Measurements from ENCODE around the gene MRFAP1L1.

MRFAP1L1 gene

GRCh38 chr4:6739920-6740319, 30.3 kb upstream of the MRFAP1L1 start:
- no peak overlapping the region for H3K27ac ChIP-seq (ENCODE audit: low read length)
- H3K36me3 ChIP-seq (ENCODE audit: insufficient read depth, low read length) = no peaks in the 10 kb centered on the region
- no peaks in the 10 kb centered on the region for H3K79me2 ChIP-seq (ENCODE audit: insufficient read depth, low read length)
- H3K9me3 ChIP-seq (ENCODE audit: insufficient read depth, low read length, severe bottlenecking) = no peaks in the 10 kb centered on the region
- H3K27me3 ChIP-seq (ENCODE audit: insufficient read depth, low read length, poor library complexity) = no peaks in the 10 kb centered on the region
- no peak overlapping the region for H3K4me3 ChIP-seq (ENCODE audit: low read depth in 1 of 2, low read length in 2 of 2)
- DNase-seq (no peak), ATAC-seq (ENCODE audit: insufficient read depth, low read depth) (no peak)
- no peak for TF ChIP-seq EZH2 (IDR thresholded peaks at IDR 0.05; ENCODE audit: borderline replicate concordance, low read depth, low read length, severe bottlenecking)
- TF ChIP-seq CTCF (IDR thresholded peaks at IDR 0.05; ENCODE audit: borderline replicate concordance, extremely low read depth, low read length, poor library complexity, severe bottlenecking) = no peak
- H3K9ac ChIP-seq (ENCODE audit: low read depth, low read length) = no peak overlapping the region
- no peaks in the 10 kb centered on the region for H3K4me1 ChIP-seq (ENCODE audit: insufficient read depth, low read length)
- H4K20me1 ChIP-seq (ENCODE audit: insufficient read depth, low read length) = no peaks in the 10 kb centered on the region
- H3K4me2 ChIP-seq (ENCODE audit: insufficient read depth, low read length) = no peak overlapping the region
- H2AFZ ChIP-seq (ENCODE audit: low read depth, low read length) = no peak overlapping the region

GRCh38 chr4:6734165-6734786, 24.6 kb upstream of the MRFAP1L1 start:
- no peaks in the 10 kb centered on the region for H3K4me1 ChIP-seq (ENCODE audit: insufficient read depth, low read length)
- TF ChIP-seq CTCF (IDR thresholded peaks at IDR 0.05; ENCODE audit: borderline replicate concordance, extremely low read depth, low read length, poor library complexity, severe bottlenecking) (no peak), EZH2 (IDR thresholded peaks at IDR 0.05; ENCODE audit: borderline replicate concordance, low read depth, low read length, severe bottlenecking) (no peak)
- no peak overlapping the region for H3K27ac ChIP-seq (ENCODE audit: low read length)
- H3K9me3 ChIP-seq (ENCODE audit: insufficient read depth, low read length, severe bottlenecking) = no peaks in the 10 kb centered on the region
- ATAC-seq (ENCODE audit: insufficient read depth, low read depth) (no peak), DNase-seq (no peak)
- no peak overlapping the region for H2AFZ ChIP-seq (ENCODE audit: low read depth, low read length)
- H3K36me3 ChIP-seq (ENCODE audit: insufficient read depth, low read length) = no peaks in the 10 kb centered on the region
- no peaks in the 10 kb centered on the region for H3K79me2 ChIP-seq (ENCODE audit: insufficient read depth, low read length)
- no peaks in the 10 kb centered on the region for H4K20me1 ChIP-seq (ENCODE audit: insufficient read depth, low read length)
- H3K9ac ChIP-seq (ENCODE audit: low read depth, low read length) = no peak overlapping the region
- H3K27me3 ChIP-seq (ENCODE audit: insufficient read depth, low read length, poor library complexity) = no peaks in the 10 kb centered on the region
- H3K4me2 ChIP-seq (ENCODE audit: insufficient read depth, low read length) = no peak overlapping the region
- H3K4me3 ChIP-seq (ENCODE audit: low read depth in 1 of 2, low read length in 2 of 2) = no peak overlapping the region

- Histone ChIP-seq H3K4me3 (ENCODE audit: low read depth in 1 of 2, low read length in 2 of 2) (no peak overlapping the region), H4K20me1 (ENCODE audit: insufficient read depth, low read length) (no peaks in the 10 kb centered on the region), H3K36me3 (ENCODE audit: insufficient read depth, low read length) (no peaks in the 10 kb centered on the region), H3K79me2 (ENCODE audit: insufficient read depth, low read length) (no peaks in the 10 kb centered on the region), H2AFZ (ENCODE audit: low read depth, low read length) (no peak overlapping the region), H3K27me3 (ENCODE audit: insufficient read depth, low read length, poor library complexity) (no peaks in the 10 kb centered on the region), H3K4me1 (ENCODE audit: insufficient read depth, low read length) (no peaks in the 10 kb centered on the region), H3K9me3 (ENCODE audit: insufficient read depth, low read length, severe bottlenecking) (no peaks in the 10 kb centered on the region), H3K4me2 (ENCODE audit: insufficient read depth, low read length) (no peak overlapping the region), H3K27ac (ENCODE audit: low read length) (no peak overlapping the region), H3K9ac (ENCODE audit: low read depth, low read length) (no peak overlapping the region)
- ATAC-seq (ENCODE audit: insufficient read depth, low read depth) (no peak), DNase-seq (no peak)
- no peak for TF ChIP-seq CTCF (IDR thresholded peaks at IDR 0.05; ENCODE audit: borderline replicate concordance, extremely low read depth, low read length, poor library complexity, severe bottlenecking)
- TF ChIP-seq EZH2 (IDR thresholded peaks at IDR 0.05; ENCODE audit: borderline replicate concordance, low read depth, low read length, severe bottlenecking) = no peak
Observed at GRCh38 chr4:6733358-6734164, 23.9 kb upstream of the MRFAP1L1 start.
